Activated T-cell treated with anti-CD3 and anti-CD28 coated beads, Interleukin-2, amount 50 U/mL, for 1 hour (primary cell): ENCODE measurements around the gene FAM72D.
"Not testable (repeated sequence)": the region's sequence is repeated elsewhere in the genome, so short reads cannot be mapped to it uniquely, and the experiment has no call there.

Experiments used
- DNase-seq: peaks from one replicate; pipeline ENCODE4 v3.0.0-alpha.2; 2020

Gene FAM72D

GRCh38 chr1:145093517-145094149 lies 2.1 kb upstream of the FAM72D start:
- DNase-seq, result peak; percentile 18

DNA sequence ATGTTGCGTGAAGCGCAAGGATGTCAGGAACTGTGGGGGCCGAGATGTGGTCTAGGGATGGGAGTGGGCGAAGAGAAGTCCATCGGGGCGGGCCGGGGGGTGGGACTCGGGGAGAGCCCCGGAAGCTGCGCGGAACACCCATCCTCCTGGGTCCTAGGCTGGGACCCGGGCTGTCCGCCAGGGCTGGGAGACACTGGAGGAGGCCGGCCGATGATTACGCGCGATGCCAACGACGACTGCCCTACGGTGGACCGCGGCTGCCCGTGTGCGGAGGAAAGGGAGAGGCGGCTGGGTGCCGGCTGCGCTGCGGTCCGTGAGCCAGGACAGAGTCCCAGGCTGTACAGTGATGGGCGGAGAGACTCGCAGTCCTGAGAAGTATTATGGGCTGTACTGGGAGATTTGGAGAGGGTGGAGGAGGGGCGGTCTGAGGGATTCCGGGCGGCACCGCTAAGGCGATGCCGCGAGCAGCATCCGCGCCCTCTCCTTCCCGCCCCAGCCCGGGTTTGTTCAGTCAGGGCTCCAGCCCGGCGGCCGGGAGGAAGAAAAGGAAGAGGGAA lies 1.0 kb upstream of the FAM72D start:
- peak; percentile 16 for DNase-seq

DNA sequence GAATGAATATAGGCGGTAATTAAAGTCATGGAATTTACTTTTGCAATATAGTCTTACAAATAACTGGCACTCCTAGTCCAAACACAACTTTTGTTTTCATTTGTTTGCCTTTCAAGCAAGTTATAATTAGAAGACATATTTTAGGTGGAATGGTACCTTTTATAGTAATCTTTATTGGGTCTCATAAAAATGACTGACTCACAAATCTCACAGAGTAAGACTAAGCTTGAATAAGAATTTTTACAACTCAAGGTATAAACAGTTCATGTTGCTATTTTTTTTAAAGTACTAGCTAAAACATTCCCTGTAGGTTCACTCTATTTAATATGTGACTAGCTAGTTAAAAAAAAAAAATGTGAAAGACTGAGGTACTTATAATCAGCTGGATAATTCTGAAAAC lies 6.0 kb downstream of the FAM72D start:
- not testable (repeated sequence) for DNase-seq

DNA sequence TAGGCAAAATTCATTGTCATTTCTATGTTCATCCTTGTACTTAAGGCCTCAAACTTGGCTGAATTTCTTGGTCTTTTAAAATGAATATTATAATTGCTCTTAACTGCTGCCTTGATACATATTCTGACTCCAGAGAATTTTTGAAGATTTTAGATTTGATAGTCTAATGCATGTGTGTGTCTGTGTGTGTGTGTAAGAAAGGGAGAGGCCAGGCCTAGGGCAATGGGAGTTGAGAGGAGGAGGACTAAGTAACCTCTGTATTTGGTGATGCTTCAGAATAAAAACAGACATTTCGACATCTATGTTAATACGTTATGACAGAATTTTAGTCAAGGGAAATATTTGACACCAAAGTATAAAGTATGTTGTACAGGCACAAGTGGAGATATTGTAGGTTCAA lies 7.5 kb downstream of the FAM72D start:
- DNase-seq, result not testable (repeated sequence)

GRCh38 chr1:145111674-145112073 lies 15.9 kb downstream of the FAM72D start:
- not testable (repeated sequence) for DNase-seq

DNA sequence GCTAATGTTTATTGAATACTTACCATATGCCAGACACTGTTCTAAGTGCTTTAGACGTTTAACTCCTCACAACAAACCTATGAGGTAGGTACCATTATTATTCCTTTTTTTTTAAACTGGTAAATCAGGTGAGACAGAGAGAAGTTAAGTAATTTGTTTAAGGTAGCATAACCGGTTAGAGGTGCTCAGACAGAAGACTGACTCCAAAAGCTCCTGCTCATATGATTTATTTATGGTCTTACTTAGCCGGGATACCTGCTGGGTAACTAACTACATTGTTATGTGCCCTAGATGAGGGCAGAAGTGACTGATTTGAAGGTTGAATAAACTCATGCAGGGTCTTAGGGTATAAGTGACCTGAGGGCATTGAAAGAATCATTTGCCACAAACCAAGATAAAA lies 16.9 kb downstream of the FAM72D start:
- DNase-seq, result not testable (repeated sequence)

- not testable (repeated sequence) for DNase-seq
Measured at GRCh38 chr1:145114560-145115057, 18.8 kb downstream of the FAM72D start.

- not testable (repeated sequence) for DNase-seq
Measured at GRCh38 chr1:145115587-145116493, 20.1 kb downstream of the FAM72D start.

DNA sequence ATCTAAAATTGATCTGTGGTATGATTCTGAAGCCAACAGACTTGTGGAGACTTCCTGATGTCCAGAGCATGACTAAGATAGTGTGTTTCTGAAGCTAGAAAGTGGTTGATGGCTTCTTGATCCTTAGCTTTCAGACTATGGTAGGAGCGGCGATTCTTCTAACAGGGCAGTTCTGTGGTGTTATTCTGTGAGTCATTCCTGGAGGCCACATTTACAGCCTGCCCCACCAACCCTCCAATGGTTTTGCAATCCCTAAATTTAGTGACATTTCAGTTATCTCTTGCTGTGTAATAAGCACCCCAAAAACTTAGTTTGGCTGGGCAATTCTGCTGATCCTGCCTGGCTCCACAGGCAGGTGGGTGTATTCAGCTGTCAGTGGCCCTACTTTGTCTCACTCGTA lies 24.1 kb downstream of the FAM72D start:
- not testable (repeated sequence) for DNase-seq

DNA sequence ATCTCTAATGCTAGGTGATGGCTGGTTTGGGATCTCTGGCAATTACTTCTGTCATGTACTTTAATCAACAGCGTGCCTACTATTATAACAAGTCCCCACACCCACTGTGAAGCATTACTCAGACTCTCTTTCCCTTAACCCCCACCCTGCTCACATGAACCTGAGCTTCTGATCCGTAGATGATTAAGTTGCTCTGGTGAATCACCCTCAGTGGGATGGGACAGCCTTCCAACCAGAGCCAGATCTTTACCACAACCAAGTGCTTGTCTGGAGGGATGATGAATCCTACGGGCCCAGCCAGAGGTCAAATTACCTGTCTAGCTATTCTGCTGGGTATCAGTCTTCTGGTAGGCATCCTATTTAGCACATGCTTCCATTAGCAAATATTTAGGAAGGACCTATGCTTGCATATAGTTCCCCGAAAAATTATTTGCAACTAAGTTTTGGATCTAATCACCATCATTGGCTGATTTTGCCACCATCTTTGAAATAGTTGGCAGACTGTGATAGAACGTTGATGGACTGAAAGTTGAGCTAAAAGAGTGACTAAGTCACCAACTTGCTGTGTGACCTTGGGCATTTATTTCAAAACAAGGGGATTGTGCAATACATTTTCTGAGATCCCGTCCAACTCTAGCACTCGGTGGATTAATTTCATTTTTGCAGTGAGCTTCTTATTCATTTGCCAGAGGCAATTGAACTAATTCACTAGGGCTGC lies 26.7 kb downstream of the FAM72D start:
- not testable (repeated sequence) for DNase-seq

GRCh38 chr1:145123062-145123395 lies 27.3 kb downstream of the FAM72D start:
- DNase-seq, result not testable (repeated sequence)

DNA sequence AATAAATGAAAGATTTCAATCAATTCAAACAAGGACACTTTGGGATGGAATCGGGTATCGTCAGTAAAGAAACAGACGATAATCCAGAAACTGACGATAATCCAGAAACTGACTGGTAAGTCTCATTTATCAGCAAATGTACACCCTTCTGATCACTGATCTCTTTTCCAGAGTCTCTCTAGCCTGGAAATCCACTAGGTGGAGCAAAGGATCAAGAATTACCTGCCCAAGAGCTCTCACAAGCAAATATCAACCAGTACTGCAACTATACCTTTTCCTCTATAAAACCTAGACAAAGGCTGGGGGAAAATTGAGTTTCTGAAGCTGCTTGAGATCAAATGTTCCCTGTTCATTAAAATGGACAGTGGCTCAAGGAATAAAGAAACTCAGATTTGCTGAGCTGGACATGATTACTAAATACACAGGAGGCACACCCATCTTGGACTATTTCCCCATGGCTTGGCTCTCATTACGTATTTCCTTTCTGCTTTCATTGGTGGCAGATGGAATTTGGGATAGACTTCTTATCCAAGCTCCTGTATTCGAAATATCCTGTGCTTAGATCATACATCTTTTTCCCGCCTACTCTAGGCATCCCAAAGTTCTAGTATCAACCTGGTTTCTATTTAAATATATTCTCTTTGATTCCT lies 28.3 kb downstream of the FAM72D start:
- not testable (repeated sequence) for DNase-seq

DNA sequence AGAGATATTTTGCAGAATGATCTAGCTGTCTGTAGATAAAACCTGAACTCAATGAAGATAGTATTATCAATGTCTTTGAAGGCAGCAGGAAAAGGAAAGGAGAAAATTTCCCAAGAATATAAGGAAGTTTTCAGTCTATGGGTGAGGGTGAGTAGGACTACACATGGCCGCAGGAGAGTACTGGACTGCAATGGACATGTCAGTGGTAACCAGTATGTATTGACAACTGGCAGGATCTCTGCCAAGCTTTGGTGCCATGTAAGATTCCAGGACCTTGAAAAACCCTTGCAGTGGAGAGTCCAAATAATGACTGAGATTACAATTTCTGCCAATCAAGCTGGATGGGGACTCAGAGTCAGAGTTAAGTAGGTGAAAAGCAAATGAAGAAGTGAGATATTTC lies 29.3 kb downstream of the FAM72D start:
- not testable (repeated sequence) for DNase-seq

DNA sequence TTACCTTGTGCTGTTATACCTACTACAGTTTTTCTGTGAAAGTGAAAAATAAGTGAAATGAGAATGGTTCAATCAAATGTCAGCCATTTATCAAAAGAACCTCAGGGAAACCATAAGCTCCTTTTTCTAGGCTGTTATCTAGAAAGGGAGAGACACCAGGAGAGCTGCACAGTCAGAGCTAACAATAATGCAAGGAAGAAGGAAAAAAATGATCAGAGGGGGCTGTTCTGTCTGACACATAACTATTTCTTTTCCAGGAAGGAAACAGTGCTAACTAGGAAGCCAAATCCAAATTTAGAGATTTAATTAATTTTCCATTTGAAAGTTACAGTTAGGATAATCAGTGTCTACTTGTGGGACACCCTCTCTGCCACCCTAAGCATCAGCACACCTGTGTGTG lies 31.4 kb downstream of the FAM72D start:
- DNase-seq, result not testable (repeated sequence)

DNA sequence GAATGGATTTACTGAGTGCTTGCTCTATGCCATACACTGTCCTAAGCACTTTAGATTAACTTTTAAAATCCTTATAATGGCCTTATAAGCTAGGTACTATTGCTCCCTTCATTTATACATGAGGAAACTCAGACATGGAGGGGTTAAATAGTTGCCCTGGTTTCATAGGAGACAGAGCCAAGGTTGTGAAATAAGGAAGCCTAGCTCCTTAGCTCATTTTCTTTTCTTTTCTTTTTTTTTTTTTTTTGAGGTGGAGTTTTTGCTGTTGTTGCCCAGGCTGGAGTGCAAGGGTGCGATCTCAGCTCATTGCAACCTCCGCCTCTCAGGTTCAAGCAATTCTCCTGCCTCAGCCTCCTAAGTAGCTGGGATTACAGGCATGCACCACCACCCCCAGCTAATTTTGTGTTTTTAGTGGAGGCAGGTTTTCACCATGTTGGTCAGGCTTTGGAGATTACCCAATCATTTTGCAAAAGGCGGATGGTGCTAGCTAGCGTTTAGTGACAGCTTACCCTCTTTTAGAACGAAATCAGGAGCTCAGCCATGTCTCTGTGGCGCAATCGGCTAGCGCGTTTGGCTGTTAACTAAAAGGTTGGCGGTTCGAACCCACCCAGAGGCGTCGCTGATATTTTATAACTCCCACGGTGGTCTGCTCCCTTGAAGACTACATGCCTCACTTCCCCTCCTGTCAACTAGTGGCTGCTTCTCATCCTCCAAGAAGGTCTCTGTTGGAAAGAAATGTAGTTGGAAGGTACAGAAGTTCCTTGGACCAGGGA lies 33.1 kb downstream of the FAM72D start:
- DNase-seq, result not testable (repeated sequence)

- DNase-seq, result not testable (repeated sequence)
Measured at GRCh38 chr1:145134476-145134875, 38.7 kb downstream of the FAM72D start.

- DNase-seq, result not testable (repeated sequence)
Measured at GRCh38 chr1:145140549-145140948, 44.8 kb downstream of the FAM72D start.

GRCh38 chr1:145144264-145144913 lies 48.6 kb downstream of the FAM72D start:
- DNase-seq, result not testable (repeated sequence)

GRCh38 chr1:145146308-145146707 lies 50.5 kb downstream of the FAM72D start:
- DNase-seq, result not testable (repeated sequence)

GRCh38 chr1:145147172-145147571 lies 51.4 kb downstream of the FAM72D start:
- not testable (repeated sequence) for DNase-seq

- DNase-seq, result not testable (repeated sequence)
Measured at GRCh38 chr1:145155421-145155820, 59.6 kb downstream of the FAM72D start.
